Fibroblast of lung (primary cell): ENCODE results near the gene PAPOLG.

Source experiments
- EZH2 ChIP-seq: IDR thresholded peaks from 2 replicates; pipeline ENCODE4 v1.5.1; 2012; ENCODE audit warnings: low read length, control low read depth, mild to moderate bottlenecking; ENCODE audit errors: missing control alignments
- TF ChIP-seq, protein P1 (sequence below), 2 donors: IDR thresholded peaks in 1 of 2; conservative IDR thresholded peaks in 1 of 2; 1 replicate in 1 of 2; 2 replicates in 1 of 2; pipeline ENCODE4 v1.5.1; 2011 to 2012; ENCODE audit warnings: low read length in 2 of 2, control low read depth in 1 of 2, inconsistent platforms in 1 of 2, low read depth in 1 of 2, mild to moderate bottlenecking in 1 of 2

DNA sequence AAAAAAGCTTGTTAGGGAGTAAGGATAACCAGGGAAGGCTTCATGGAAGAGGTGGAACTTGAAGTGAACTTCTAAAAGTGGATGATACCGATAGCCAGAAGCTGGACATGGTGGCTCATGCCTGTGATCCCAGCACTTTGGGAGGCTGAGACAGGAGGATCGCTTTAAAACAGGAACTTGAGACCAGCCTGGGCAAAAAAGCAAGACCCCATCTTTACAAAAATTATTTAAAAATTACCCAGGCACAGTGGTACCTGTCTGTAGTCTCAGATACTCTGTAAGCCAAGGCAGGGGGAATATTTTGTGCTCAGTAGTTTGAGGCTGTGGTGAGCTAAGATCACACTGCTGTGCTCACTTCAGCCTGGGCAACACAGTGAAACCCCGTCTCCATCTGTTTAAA is 10.2 kb downstream of the PAPOLG start:
- TF ChIP-seq, protein P1, sequence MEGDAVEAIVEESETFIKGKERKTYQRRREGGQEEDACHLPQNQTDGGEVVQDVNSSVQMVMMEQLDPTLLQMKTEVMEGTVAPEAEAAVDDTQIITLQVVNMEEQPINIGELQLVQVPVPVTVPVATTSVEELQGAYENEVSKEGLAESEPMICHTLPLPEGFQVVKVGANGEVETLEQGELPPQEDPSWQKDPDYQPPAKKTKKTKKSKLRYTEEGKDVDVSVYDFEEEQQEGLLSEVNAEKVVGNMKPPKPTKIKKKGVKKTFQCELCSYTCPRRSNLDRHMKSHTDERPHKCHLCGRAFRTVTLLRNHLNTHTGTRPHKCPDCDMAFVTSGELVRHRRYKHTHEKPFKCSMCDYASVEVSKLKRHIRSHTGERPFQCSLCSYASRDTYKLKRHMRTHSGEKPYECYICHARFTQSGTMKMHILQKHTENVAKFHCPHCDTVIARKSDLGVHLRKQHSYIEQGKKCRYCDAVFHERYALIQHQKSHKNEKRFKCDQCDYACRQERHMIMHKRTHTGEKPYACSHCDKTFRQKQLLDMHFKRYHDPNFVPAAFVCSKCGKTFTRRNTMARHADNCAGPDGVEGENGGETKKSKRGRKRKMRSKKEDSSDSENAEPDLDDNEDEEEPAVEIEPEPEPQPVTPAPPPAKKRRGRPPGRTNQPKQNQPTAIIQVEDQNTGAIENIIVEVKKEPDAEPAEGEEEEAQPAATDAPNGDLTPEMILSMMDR (conservative IDR thresholded peaks at IDR 0.05 in 1 of 2, IDR thresholded peaks at IDR 0.05 in 1 of 2; ENCODE audit: low read depth in 1 of 2, low read length in 2 of 2) = no peak
- TF ChIP-seq EZH2 = no peak
